RWPE2 (cell line): ENCODE results near the gene SVEP1.

Experiments
- ATAC-seq: fragments of 200-7000 bp; cut with Tn5 transposase; 3 replicates; pipeline ENCODE4 v1.9.1; 2021; ENCODE audit warnings: low read depth
- DNase-seq: peaks from one replicate; pipeline ENCODE4 v3.0.0-alpha.2; 2020; ENCODE audit warnings: low spot score
- H3K27ac ChIP-seq: fragments of 450-650 bp; 2 replicates; pipeline ENCODE4 v1.5.1; 2017; ENCODE audit warnings: mild to moderate bottlenecking; ENCODE audit not compliant: poor library complexity, severe bottlenecking
- H3K27me3 ChIP-seq: fragments of 250-450 bp; sonication (Bioruptor Pico); 2 replicates; pipeline ENCODE4 v1.5.1; 2021; ENCODE audit warnings: mild to moderate bottlenecking, moderate library complexity; ENCODE audit not compliant: insufficient read depth, poor library complexity, severe bottlenecking
- H3K36me3 ChIP-seq: fragments of 250-450 bp; sonication (Bioruptor Pico); 2 replicates; pipeline ENCODE4 v1.5.1; 2020; ENCODE audit warnings: low read depth, mild to moderate bottlenecking, moderate library complexity
- H3K4me1 ChIP-seq: fragments of 250-450 bp; sonication (Bioruptor Pico); 2 replicates; pipeline ENCODE4 v1.5.1; 2021; ENCODE audit warnings: mild to moderate bottlenecking, moderate library complexity; ENCODE audit not compliant: insufficient read depth, poor library complexity, severe bottlenecking
- H3K4me3 ChIP-seq: fragments of 250-450 bp; sonication (Bioruptor Pico); 2 replicates; pipeline ENCODE4 v1.5.1; 2021; ENCODE audit warnings: mild to moderate bottlenecking, moderate library complexity; ENCODE audit not compliant: severe bottlenecking
- H3K9me3 ChIP-seq: fragments of 250-450 bp; sonication (Bioruptor Pico); 2 replicates; pipeline ENCODE4 v1.5.1; 2021; ENCODE audit warnings: mild to moderate bottlenecking, moderate library complexity; ENCODE audit not compliant: severe bottlenecking
- CTCF ChIP-seq: fragments of 450-650 bp; IDR thresholded peaks from one replicate; pipeline ENCODE4 v1.5.1; 2017; ENCODE audit warnings: mild to moderate bottlenecking, moderate library complexity; ENCODE audit not compliant: poor library complexity, severe bottlenecking

SVEP1 gene

DNA sequence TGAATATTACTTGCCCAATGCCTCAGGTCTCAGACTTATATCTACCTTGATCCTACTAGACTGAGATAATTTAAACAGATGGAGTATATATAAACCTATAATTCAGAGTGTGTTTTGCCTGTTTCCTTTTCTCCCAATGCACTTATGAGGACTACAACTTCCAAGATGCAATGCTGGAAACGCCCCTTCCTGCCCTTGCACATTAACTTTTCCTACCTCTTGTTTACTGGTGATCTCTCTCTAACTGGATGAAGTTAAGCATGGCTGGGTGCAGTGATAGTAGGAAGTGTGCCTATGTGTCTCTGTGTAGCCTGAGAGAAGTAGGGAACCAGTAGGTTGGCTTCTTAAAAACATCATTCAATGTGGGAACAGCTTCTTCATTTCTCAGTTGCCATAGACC, 115.2 kb downstream of the SVEP1 start:
- H3K27me3 ChIP-seq, result no peaks in the 10 kb centered on the region
- H3K27ac ChIP-seq, result no peak overlapping the region
- H3K4me3 ChIP-seq, result no peak overlapping the region
- DNase-seq (no peak), ATAC-seq (no peak)
- H3K36me3 ChIP-seq, result no peaks in the 10 kb centered on the region
- H3K9me3 ChIP-seq, result no peaks in the 10 kb centered on the region
- TF ChIP-seq CTCF, result no peak
- no peaks in the 10 kb centered on the region for H3K4me1 ChIP-seq

DNA sequence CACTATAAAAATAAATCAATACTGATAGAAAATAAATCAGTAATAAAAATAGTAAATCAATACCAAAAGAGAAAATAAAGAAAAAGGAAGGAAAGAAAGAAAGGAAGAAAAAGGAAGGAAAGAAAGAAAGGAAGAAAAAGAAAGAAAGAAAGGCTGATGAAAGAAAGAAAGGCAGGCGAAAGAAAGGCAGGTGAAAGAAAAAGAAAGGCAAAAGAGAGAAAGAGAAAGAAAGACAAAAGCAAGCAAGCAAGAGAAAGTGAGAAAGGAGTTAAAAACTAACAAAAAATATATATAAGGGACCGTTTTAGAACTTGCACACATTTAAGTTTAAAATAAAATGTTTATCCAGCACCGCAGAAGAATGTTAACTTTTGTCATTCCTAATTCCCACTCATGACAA, 116.0 kb downstream of the SVEP1 start:
- Histone ChIP-seq H3K4me3 (no peak overlapping the region), H3K36me3 (no peaks in the 10 kb centered on the region), H3K27me3 (no peaks in the 10 kb centered on the region), H3K9me3 (no peaks in the 10 kb centered on the region), H3K4me1 (no peaks in the 10 kb centered on the region), H3K27ac (no peak overlapping the region)
- ATAC-seq (no peak), DNase-seq (no peak)
- TF ChIP-seq CTCF, result no peak

DNA sequence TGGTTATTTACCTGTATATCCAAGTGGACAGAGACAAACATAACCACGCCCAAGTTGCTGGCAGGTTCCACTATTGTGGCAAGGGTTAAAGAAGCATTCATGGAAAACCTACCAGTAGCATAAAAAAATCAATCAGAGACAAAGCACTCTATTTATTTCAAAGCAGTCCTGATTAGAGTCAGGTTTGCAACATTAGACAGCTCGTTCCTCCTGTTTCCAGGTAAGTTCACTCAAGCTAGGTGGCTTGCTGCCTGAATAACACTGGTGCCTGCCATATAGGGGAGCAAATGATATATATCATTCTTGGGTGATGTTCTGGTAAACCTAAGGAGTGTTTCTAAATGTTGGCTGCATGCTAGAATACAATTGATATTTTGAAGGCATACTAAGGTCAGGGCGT, 122.3 kb downstream of the SVEP1 start:
- Histone ChIP-seq H3K36me3 (no peaks in the 10 kb centered on the region), H3K27ac (no peak overlapping the region), H3K27me3 (no peaks in the 10 kb centered on the region), H3K4me1 (no peaks in the 10 kb centered on the region), H3K4me3 (no peak overlapping the region), H3K9me3 (no peaks in the 10 kb centered on the region)
- TF ChIP-seq CTCF, result no peak
- DNase-seq (no peak), ATAC-seq (no peak)

DNA sequence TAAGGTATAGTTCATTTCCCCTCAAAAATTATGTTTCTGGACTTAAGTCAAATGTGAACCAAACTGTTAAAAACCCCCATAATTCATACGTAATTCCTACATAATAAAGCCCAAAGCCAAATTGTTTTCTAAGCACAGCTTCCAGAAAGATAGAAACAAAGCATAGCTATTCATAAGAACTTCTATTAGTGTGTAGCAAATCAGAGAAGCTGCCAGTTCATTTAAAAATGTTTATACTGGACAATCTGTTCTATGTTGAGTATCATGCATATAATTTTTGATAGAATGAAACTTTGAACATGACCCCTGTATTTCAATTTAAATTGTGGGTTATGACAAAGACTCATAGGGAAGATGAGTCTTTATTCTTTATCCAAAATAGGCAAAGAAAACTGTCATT, 122.9 kb downstream of the SVEP1 start:
- DNase-seq, result no peak
- H3K27ac ChIP-seq, result no peak overlapping the region
- no peaks in the 10 kb centered on the region for H3K27me3 ChIP-seq
- H3K9me3 ChIP-seq, result no peaks in the 10 kb centered on the region
- H3K4me1 ChIP-seq, result no peaks in the 10 kb centered on the region
- no peak for TF ChIP-seq CTCF
- no peak for ATAC-seq
- no peaks in the 10 kb centered on the region for H3K36me3 ChIP-seq
- H3K4me3 ChIP-seq, result no peak overlapping the region

GRCh38 chr9:110455860-110456259, 123.7 kb downstream of the SVEP1 start:
- Histone ChIP-seq H3K4me1 (no peaks in the 10 kb centered on the region), H3K36me3 (no peaks in the 10 kb centered on the region), H3K4me3 (no peak overlapping the region), H3K27me3 (no peaks in the 10 kb centered on the region), H3K9me3 (no peaks in the 10 kb centered on the region), H3K27ac (no peak overlapping the region)
- no peak for ATAC-seq
- no peak for DNase-seq
- no peak for TF ChIP-seq CTCF
